Measurements from ENCODE around the gene FAM78A.

Gene FAM78A

GRCh38 chr9:131227112-131227958, 49.0 kb downstream of the FAM78A start:
- no peak for DNase-seq (ENCODE audit: low read depth, low spot score)
- TF ChIP-seq CTCF (IDR thresholded peaks at IDR 0.05; ENCODE audit: low read depth, low read length), result no peak
- no peak overlapping the region for H3K4me3 ChIP-seq (ENCODE audit: low read depth, low read length)
- in situ Hi-C loops (cut with HindIII; ENCODE audit: low sequenced_read_pairs), result no loop called here

- no peak for TF ChIP-seq CTCF (IDR thresholded peaks at IDR 0.05; ENCODE audit: low read depth, low read length)
- H3K4me3 ChIP-seq (ENCODE audit: low read depth, low read length), result no peak overlapping the region
- DNase-seq (ENCODE audit: low read depth, low spot score), result no peak
- in situ Hi-C loops (cut with HindIII; ENCODE audit: low sequenced_read_pairs), result no loop called here
These were observed 50.1 kb downstream of the FAM78A start for GRCh38 chr9:131226226-131226625.

GRCh38 chr9:131222460-131222859, 53.9 kb downstream of the FAM78A start:
- no peak for DNase-seq (ENCODE audit: low read depth, low spot score)
- TF ChIP-seq CTCF (IDR thresholded peaks at IDR 0.05; ENCODE audit: low read depth, low read length), result no peak
- in situ Hi-C loops (cut with HindIII; ENCODE audit: low sequenced_read_pairs), result no loop called here

GRCh38 chr9:131220485-131220884, 55.8 kb downstream of the FAM78A start:
- in situ Hi-C loops (cut with HindIII; ENCODE audit: low sequenced_read_pairs), result no loop called here
- no peak for DNase-seq (ENCODE audit: low read depth, low spot score)
- H3K4me3 ChIP-seq (ENCODE audit: low read depth, low read length), result no peak overlapping the region
- TF ChIP-seq CTCF (IDR thresholded peaks at IDR 0.05; ENCODE audit: low read depth, low read length), result no peak

More at GRCh38 chr9:131222460-131222859, 53.9 kb downstream of the FAM78A start:
- H3K4me3 ChIP-seq (ENCODE audit: low read depth, low read length), result no peak overlapping the region

GRCh38 chr9:131218370-131218769, 57.9 kb downstream of the FAM78A start:
- no peak for DNase-seq (ENCODE audit: low read depth, low spot score)
- H3K4me3 ChIP-seq (ENCODE audit: low read depth, low read length), result no peak overlapping the region
- in situ Hi-C loops (cut with HindIII; ENCODE audit: low sequenced_read_pairs), result no loop called here
- TF ChIP-seq CTCF (IDR thresholded peaks at IDR 0.05; ENCODE audit: low read depth, low read length), result no peak

- no peak for TF ChIP-seq CTCF (IDR thresholded peaks at IDR 0.05; ENCODE audit: low read depth, low read length)
- DNase-seq (ENCODE audit: low read depth, low spot score), result no peak
- no peak overlapping the region for H3K4me3 ChIP-seq (ENCODE audit: low read depth, low read length)
- in situ Hi-C loops (cut with HindIII; ENCODE audit: low sequenced_read_pairs), result no loop called here
These were observed 58.8 kb downstream of the FAM78A start for GRCh38 chr9:131217331-131218031.

Measured in astrocyte of the spinal cord (primary cell).